Measurements from ENCODE around the gene MAP3K20.

The MAP3K20 gene

DNA sequence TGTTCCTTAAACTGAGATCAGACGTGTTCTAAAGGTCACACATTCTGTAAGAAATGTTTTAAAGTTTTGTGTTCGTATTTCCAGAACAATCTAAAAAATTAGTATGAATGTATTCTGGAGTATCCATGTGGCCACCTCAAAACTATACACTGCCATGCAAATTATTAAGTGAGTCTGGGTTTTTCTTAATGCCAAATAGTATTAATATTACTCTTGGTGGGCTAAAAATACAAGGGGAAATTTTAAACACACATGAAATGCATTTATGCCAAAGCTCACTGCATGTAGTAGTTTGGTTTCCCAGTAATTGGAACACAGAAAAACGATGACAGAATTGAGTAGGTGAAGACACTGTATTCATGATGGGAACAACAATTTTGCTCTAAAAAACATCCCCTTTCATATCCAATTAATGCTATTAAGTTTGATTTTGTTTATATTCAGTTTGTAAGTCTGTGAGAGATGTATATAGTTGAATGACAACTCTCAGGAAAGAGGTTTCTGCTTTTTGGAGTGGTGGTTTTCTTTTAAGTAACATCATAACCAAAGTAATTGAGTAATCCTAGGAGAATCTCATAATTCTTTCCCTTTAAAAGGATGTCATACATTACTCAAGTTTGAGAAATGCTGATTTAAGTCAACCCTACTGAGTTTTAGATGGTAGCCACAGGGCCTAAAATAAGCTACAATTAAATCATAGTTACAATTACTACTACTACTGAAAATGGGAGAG, 203.3 kb downstream of the MAP3K20 start:
- TF ChIP-seq SIN3A (IDR thresholded peaks at IDR 0.05; ENCODE audit: borderline replicate concordance, insufficient read depth, low read length): no peak
- no peak for TF ChIP-seq FOXP2 (optimal IDR thresholded peaks at IDR 0.05; ENCODE audit: borderline replicate concordance, extremely low read depth, extremely low read length, insufficient read depth)
- TF ChIP-seq TAF1 (IDR thresholded peaks at IDR 0.05; ENCODE audit: borderline replicate concordance, insufficient read depth, low read length): no peak
- TF ChIP-seq POLR2AphosphoS5 (IDR thresholded peaks at IDR 0.05; ENCODE audit: low read depth, low read length): no peak
- TF ChIP-seq, protein P1, sequence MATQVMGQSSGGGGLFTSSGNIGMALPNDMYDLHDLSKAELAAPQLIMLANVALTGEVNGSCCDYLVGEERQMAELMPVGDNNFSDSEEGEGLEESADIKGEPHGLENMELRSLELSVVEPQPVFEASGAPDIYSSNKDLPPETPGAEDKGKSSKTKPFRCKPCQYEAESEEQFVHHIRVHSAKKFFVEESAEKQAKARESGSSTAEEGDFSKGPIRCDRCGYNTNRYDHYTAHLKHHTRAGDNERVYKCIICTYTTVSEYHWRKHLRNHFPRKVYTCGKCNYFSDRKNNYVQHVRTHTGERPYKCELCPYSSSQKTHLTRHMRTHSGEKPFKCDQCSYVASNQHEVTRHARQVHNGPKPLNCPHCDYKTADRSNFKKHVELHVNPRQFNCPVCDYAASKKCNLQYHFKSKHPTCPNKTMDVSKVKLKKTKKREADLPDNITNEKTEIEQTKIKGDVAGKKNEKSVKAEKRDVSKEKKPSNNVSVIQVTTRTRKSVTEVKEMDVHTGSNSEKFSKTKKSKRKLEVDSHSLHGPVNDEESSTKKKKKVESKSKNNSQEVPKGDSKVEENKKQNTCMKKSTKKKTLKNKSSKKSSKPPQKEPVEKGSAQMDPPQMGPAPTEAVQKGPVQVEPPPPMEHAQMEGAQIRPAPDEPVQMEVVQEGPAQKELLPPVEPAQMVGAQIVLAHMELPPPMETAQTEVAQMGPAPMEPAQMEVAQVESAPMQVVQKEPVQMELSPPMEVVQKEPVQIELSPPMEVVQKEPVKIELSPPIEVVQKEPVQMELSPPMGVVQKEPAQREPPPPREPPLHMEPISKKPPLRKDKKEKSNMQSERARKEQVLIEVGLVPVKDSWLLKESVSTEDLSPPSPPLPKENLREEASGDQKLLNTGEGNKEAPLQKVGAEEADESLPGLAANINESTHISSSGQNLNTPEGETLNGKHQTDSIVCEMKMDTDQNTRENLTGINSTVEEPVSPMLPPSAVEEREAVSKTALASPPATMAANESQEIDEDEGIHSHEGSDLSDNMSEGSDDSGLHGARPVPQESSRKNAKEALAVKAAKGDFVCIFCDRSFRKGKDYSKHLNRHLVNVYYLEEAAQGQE (IDR thresholded peaks at IDR 0.05; ENCODE audit: insufficient read depth in 1 of 2, low read depth in 2 of 2, low read length in 2 of 2): no peak

DNA sequence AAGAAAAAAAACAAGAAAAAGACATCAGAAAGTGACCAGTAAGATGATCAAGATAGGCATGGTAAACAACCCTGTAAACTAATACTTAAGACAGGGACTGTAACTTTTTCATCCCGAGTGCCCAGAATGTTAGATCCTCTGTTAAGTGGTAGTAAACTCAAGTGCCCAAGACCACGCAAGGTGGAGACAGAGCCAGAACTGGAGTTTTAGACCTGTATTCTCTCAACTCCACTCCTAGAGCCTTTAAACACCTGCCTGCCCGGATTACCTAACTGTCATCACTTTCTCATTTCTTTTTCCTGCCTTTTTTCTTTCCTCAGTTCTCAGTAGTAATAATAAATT, 203.9 kb downstream of the MAP3K20 start:
- TF ChIP-seq, protein P1 (IDR thresholded peaks at IDR 0.05; ENCODE audit: insufficient read depth in 1 of 2, low read depth in 2 of 2, low read length in 2 of 2): no peak
- TF ChIP-seq FOXP2 (optimal IDR thresholded peaks at IDR 0.05; ENCODE audit: borderline replicate concordance, extremely low read depth, extremely low read length, insufficient read depth) (no peak), POLR2AphosphoS5 (IDR thresholded peaks at IDR 0.05; ENCODE audit: low read depth, low read length) (no peak), SIN3A (IDR thresholded peaks at IDR 0.05; ENCODE audit: borderline replicate concordance, insufficient read depth, low read length) (no peak), TAF1 (IDR thresholded peaks at IDR 0.05; ENCODE audit: borderline replicate concordance, insufficient read depth, low read length) (no peak)

DNA sequence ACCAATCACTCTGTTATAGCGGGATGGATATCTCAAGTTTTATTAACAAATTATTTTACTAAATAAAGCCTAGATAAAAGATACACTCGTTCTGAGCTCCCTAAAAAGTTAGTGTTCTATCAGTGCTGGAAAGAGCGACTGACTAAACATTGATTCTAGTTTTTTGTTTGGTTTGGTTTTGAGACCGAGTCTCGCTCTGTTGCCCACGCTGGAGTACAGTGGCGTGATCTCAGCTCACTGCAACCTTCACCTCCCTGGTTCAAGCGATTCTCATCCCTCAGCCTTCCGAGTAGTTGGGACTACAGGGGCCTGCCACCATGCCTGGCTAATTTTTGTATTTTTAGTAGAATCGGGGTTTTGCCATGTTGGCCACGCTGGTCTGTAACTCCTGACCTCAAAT, 205.2 kb downstream of the MAP3K20 start:
- TF ChIP-seq FOXP2 (optimal IDR thresholded peaks at IDR 0.05; ENCODE audit: borderline replicate concordance, extremely low read depth, extremely low read length, insufficient read depth): no peak
- no peak for TF ChIP-seq SIN3A (IDR thresholded peaks at IDR 0.05; ENCODE audit: borderline replicate concordance, insufficient read depth, low read length)
- no peak for TF ChIP-seq TAF1 (IDR thresholded peaks at IDR 0.05; ENCODE audit: borderline replicate concordance, insufficient read depth, low read length)
- TF ChIP-seq POLR2AphosphoS5 (IDR thresholded peaks at IDR 0.05; ENCODE audit: low read depth, low read length): no peak
- TF ChIP-seq, protein P1 (IDR thresholded peaks at IDR 0.05; ENCODE audit: insufficient read depth in 1 of 2, low read depth in 2 of 2, low read length in 2 of 2): no peak

- TF ChIP-seq TAF1 (IDR thresholded peaks at IDR 0.05; ENCODE audit: borderline replicate concordance, insufficient read depth, low read length) (no peak), POLR2AphosphoS5 (IDR thresholded peaks at IDR 0.05; ENCODE audit: low read depth, low read length) (no peak), SIN3A (IDR thresholded peaks at IDR 0.05; ENCODE audit: borderline replicate concordance, insufficient read depth, low read length) (no peak), FOXP2 (optimal IDR thresholded peaks at IDR 0.05; ENCODE audit: borderline replicate concordance, extremely low read depth, extremely low read length, insufficient read depth) (no peak)
- TF ChIP-seq, protein P1 (IDR thresholded peaks at IDR 0.05; ENCODE audit: insufficient read depth in 1 of 2, low read depth in 2 of 2, low read length in 2 of 2): no peak
Measured at GRCh38 chr2:173282795-173283545, 207.3 kb downstream of the MAP3K20 start.

All from PFSK-1 (cell line).